Neutrophil (primary cell): ENCODE data around the gene ZNF786.

ENCODE experiments used
- H3K27ac ChIP-seq: fragments of 200-600 bp; sonication (generic); 2 replicates; pipeline ENCODE4 v1.5.1; 2016; ENCODE audit warnings: mild to moderate bottlenecking, moderate library complexity
- H3K27me3 ChIP-seq: fragments of 200-600 bp; sonication (generic); 2 replicates; pipeline ENCODE4 v1.6.0; 2016; ENCODE audit warnings: mild to moderate bottlenecking
- H3K36me3 ChIP-seq: fragments of 200-600 bp; sonication (generic); 2 replicates; pipeline ENCODE4 v1.5.1; 2017
- H3K4me1 ChIP-seq, 2 experiments: fragments of 200-600 bp in 1 of 2; sonication (generic) in 1 of 2; 1 replicate in 1 of 2; 2 replicates in 1 of 2; pipeline versions ENCODE4 v1.5.1 to v1.6.1; 2013 to 2016; ENCODE audit warnings: low read depth in 1 of 2, low read length in 1 of 2, mild to moderate bottlenecking in 1 of 2, moderate library complexity in 1 of 2; ENCODE audit not compliant: control insufficient read depth in 1 of 2, insufficient read depth in 1 of 2
- H3K4me3 ChIP-seq, 2 experiments: fragments of 200-600 bp in 1 of 2; sonication (generic) in 1 of 2; 1 replicate in 1 of 2; 2 replicates in 1 of 2; pipeline ENCODE4 v1.5.1; 2013 to 2016; ENCODE audit warnings: low read depth in 1 of 2, low read length in 1 of 2, mild to moderate bottlenecking in 1 of 2, moderate library complexity in 1 of 2
- H3K9me3 ChIP-seq: fragments of 200-600 bp; sonication (generic); 2 replicates; pipeline ENCODE4 v1.5.1; 2016
- CTCF ChIP-seq: fragments of 200-600 bp; sonication (generic); IDR thresholded peaks from 2 replicates; pipeline ENCODE4 v1.5.1; 2016; ENCODE audit warnings: antibody characterized with exemption

ZNF786 gene

GRCh38 chr7:149074116-149074885 is 16.2 kb downstream of the ZNF786 start:
- Histone ChIP-seq H3K4me3 (no peak overlapping the region), H3K4me1 (peaks cover 0 to 43% of the 10 kb centered on the region in 2 experiments), H3K27ac (peak overlapping the region; percentile 2), H3K36me3 (peaks cover 17% of the 10 kb centered on the region), H3K27me3 (no peaks in the 10 kb centered on the region), H3K9me3 (no peaks in the 10 kb centered on the region)
- no peak for TF ChIP-seq CTCF

- Histone ChIP-seq H3K4me1 (peaks cover 0 to 43% of the 10 kb centered on the region in 2 experiments), H3K27ac (peak overlapping the region; percentile 71), H3K4me3 (peak overlapping the region; percentile 47 to 69), H3K9me3 (no peaks in the 10 kb centered on the region), H3K36me3 (peaks cover 17% of the 10 kb centered on the region), H3K27me3 (no peaks in the 10 kb centered on the region)
- no peak for TF ChIP-seq CTCF
Measured at GRCh38 chr7:149072438-149072775, 18.1 kb downstream of the ZNF786 start.

- Histone ChIP-seq H3K27me3 (no peaks in the 10 kb centered on the region), H3K4me3 (peak overlapping the region; percentile 47 to 69), H3K4me1 (peaks cover 0 to 43% of the 10 kb centered on the region in 2 experiments), H3K27ac (peak overlapping the region; percentile 71), H3K36me3 (peaks cover 17% of the 10 kb centered on the region), H3K9me3 (no peaks in the 10 kb centered on the region)
- peak; percentile 38 for TF ChIP-seq CTCF
Measured at GRCh38 chr7:149071641-149072437, 18.7 kb downstream of the ZNF786 start.

DNA sequence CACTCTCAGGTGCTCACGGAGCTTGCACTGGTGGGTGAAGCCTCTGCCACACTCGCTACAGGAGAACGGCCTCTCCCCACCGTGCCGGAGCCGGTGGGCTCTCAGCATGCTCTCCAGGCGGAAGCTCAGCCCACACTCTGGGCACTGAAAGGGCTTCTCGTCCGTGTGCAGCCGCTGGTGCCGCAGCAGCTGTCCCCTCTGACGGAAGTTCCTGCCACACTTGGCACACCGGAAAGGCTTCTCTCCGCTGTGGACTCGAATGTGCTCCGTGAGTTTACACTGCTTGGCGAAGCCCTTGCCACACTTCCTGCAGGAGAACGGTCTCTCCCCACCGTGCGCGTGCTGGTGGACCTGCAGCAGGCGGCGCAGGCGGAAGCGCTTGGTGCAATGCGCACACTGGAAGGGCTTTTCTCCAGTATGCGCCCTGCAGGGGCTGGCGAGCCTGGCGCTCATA is 19.3 kb downstream of the ZNF786 start:
- Histone ChIP-seq H3K9me3 (no peaks in the 10 kb centered on the region), H3K27me3 (no peaks in the 10 kb centered on the region), H3K4me3 (peak overlapping the region; percentile 47 to 69), H3K36me3 (peaks cover 17% of the 10 kb centered on the region), H3K4me1 (peaks cover 0 to 43% of the 10 kb centered on the region in 2 experiments), H3K27ac (peak overlapping the region; percentile 71)
- TF ChIP-seq CTCF = no peak

- H3K9me3 ChIP-seq = no peaks in the 10 kb centered on the region
- H3K36me3 ChIP-seq = peaks cover 17% of the 10 kb centered on the region
- H3K27ac ChIP-seq = peak overlapping the region; percentile 71
- H3K4me1 ChIP-seq = peaks cover 3 to 46% of the 10 kb centered on the region in 2 experiments
- no peak for TF ChIP-seq CTCF
- no peaks in the 10 kb centered on the region for H3K27me3 ChIP-seq
- peak overlapping the region; percentile 47 to 69 for H3K4me3 ChIP-seq
Measured at GRCh38 chr7:149070372-149071125, 20.0 kb downstream of the ZNF786 start.
